OCI-LY7 (cell line): Measurements from ENCODE around the gene CETN3. TPM values are rescaled to one million over a fixed set of nuclear protein-coding genes. Genes with fewer than 3 reads are reported as not detected.
A peak's percentile ranks its signal among the peaks of the same experiment; 100 is the strongest.

Experiments used
- BruUV-seq: library from RNA; stranded (reverse); fragments of 400-500 nt; replicated peaks from 2 replicates; lab custom pipeline; 2021; lab: Mats Ljungman, UMichigan
- CTCF ChIA-PET: fragments of 300-600 bp; sonication (Branson Sonifier 250); formaldehyde crosslinking; loops from one replicate; lab custom pipeline; 2022; ENCODE audit warnings: antibody characterized with exemption; ENCODE audit not compliant: unreplicated experiment; lab: Charles Lee
- POLR2A ChIA-PET: fragments of 300-600 bp; sonication (Branson Sonifier 250); formaldehyde crosslinking; loops from one replicate; lab custom pipeline; 2022; ENCODE audit warnings: antibody characterized with exemption; lab: Charles Lee
- DNase-seq: peaks from one replicate; pipeline ENCODE4 v3.0.0-alpha.2; 2015; ENCODE audit warnings: low spot score
- H2AFZ ChIP-seq: fragments of 200-600 bp; sonication (generic), shearing (Covaris generic); 2 replicates; pipeline ENCODE4 v1.6.1; 2014; ENCODE audit warnings: mild to moderate bottlenecking, antibody characterized with exemption, low read length, moderate library complexity
- H3K27ac ChIP-seq: fragments of 200-600 bp; sonication (generic); 2 replicates; pipeline ENCODE4 v1.5.1; 2014; ENCODE audit warnings: mixed run types, low read depth, mild to moderate bottlenecking, moderate library complexity, low read length, inconsistent platforms; ENCODE audit not compliant: poor library complexity, severe bottlenecking
- H3K36me3 ChIP-seq: fragments of 200-600 bp; sonication (generic); 2 replicates; pipeline ENCODE4 v1.6.1; 2014; ENCODE audit warnings: mild to moderate bottlenecking, antibody characterized with exemption, low read length, moderate library complexity, mixed read lengths; ENCODE audit not compliant: insufficient read depth
- H3K4me1 ChIP-seq: fragments of 200-600 bp; sonication (generic); 2 replicates; pipeline ENCODE4 v1.5.1; 2014; ENCODE audit warnings: mild to moderate bottlenecking, low read length; ENCODE audit not compliant: insufficient read depth, poor library complexity, severe bottlenecking
- H3K4me2 ChIP-seq: fragments of 200-600 bp; sonication (generic); 2 replicates; pipeline ENCODE4 v1.6.1; 2014; ENCODE audit warnings: mild to moderate bottlenecking, low read length
- H3K4me3 ChIP-seq: fragments of 200-600 bp; sonication (generic); 2 replicates; pipeline ENCODE4 v1.5.1; 2014; ENCODE audit warnings: mild to moderate bottlenecking, low read depth, low read length; ENCODE audit not compliant: poor library complexity, severe bottlenecking
- H3K79me2 ChIP-seq: fragments of 200-600 bp; sonication (generic); 2 replicates; pipeline ENCODE4 v1.6.1; 2016; ENCODE audit warnings: low read depth, mild to moderate bottlenecking, low read length, moderate library complexity, mixed read lengths; ENCODE audit not compliant: insufficient read depth
- H3K9me2 ChIP-seq: fragments of 200-600 bp; sonication (generic); 2 replicates; pipeline ENCODE4 v1.6.1; 2016; ENCODE audit warnings: mild to moderate bottlenecking, low read length, mixed read lengths; ENCODE audit not compliant: insufficient read depth
- H3K9me3 ChIP-seq: fragments of 200-600 bp; sonication (generic); 2 replicates; pipeline ENCODE4 v1.6.1; 2014; ENCODE audit warnings: mild to moderate bottlenecking, mixed run types, low read length, mixed read lengths
- H4K20me1 ChIP-seq: fragments of 200-600 bp; sonication (generic); 2 replicates; pipeline ENCODE4 v1.6.1; 2014; ENCODE audit warnings: mild to moderate bottlenecking, antibody characterized with exemption, low read length, moderate library complexity, mixed read lengths; ENCODE audit not compliant: insufficient read depth
- CTCF ChIP-seq: fragments of 200-600 bp; sonication (generic); conservative IDR thresholded peaks from 2 replicates; pipeline ENCODE4 v1.5.1; 2014; ENCODE audit warnings: mild to moderate bottlenecking, antibody characterized with exemption, low read length, moderate library complexity, mixed read lengths
- EZH2phosphoT487 ChIP-seq: fragments of 200-600 bp; sonication (generic); IDR thresholded peaks from 2 replicates; pipeline ENCODE4 v1.6.1; 2018; ENCODE audit warnings: low read depth, borderline replicate concordance, mild to moderate bottlenecking, mixed run types, antibody characterized with exemption, low read length, moderate library complexity, mixed read lengths
- intact Hi-C: fragments of 100-400 bp; cut with micrococcal nuclease; formaldehyde crosslinking; loops from one replicate; pipeline ENCODE4 v1.10.0; 2022; ENCODE audit not compliant: unreplicated experiment
- total RNA-seq, 2 experiments: library from RNA; depleted of rRNA in 1 of 2; stranded (reverse); fragments of >200 nt in 1 of 2; shearing (Covaris generic) in 1 of 2; gene quantifications; 2 replicates each; pipeline ENCODE4 v1.2.3, GENCODE V29; 2014 to 2022

Gene CETN3
- total RNA-seq, 2 experiments from 2014 or later = 34.6 to 53.2 TPM

GRCh38 chr5:90418214-90418613 lies 8.7 kb upstream of the CETN3 start:
- Histone ChIP-seq H4K20me1 (no peaks in the 10 kb centered on the region), H3K4me2 (no peak overlapping the region), H3K27ac (no peak overlapping the region), H3K79me2 (no peaks in the 10 kb centered on the region), H3K9me3 (no peaks in the 10 kb centered on the region), H3K4me3 (no peak overlapping the region), H3K36me3 (no peaks in the 10 kb centered on the region), H3K4me1 (no peaks in the 10 kb centered on the region), H2AFZ (no peak overlapping the region), H3K9me2 (no peaks in the 10 kb centered on the region)
- no peak for DNase-seq
- TF ChIP-seq EZH2phosphoT487 = no peak
- no peak for TF ChIP-seq CTCF
- ChIA-PET CTCF (no interaction called here), POLR2A (no interaction called here)
- BruUV-seq = no TSS peak
- intact Hi-C loops = no loop called here

GRCh38 chr5:90410178-90410762 lies 714 bp upstream of the CETN3 start:
- peak overlapping the region; percentile 91 for H3K4me3 ChIP-seq
- peak overlapping the region; percentile 87 for H2AFZ ChIP-seq

More at GRCh38 chr5:90410178-90410762, 714 bp upstream of the CETN3 start:
- intact Hi-C loops = no loop called here
- no peaks in the 10 kb centered on the region for H3K9me2 ChIP-seq
- H3K27ac ChIP-seq = peak overlapping the region; percentile 70
- no peaks in the 10 kb centered on the region for H4K20me1 ChIP-seq
- H3K4me1 ChIP-seq = peaks cover 29% of the 10 kb centered on the region
- CTCF ChIA-PET = interaction anchor here (0.6 to 1.0 kb wide), 3 partner anchors 64 to 1521 kb away, joined by 3 to 5 read pairs (median 3); partner anchors contain the start of genes LYSMD3, MBLAC2 and POLR3G
- POLR2A ChIA-PET = interaction anchor here (0.7 to 2.8 kb wide), 24 partner anchors 10 to 1735 kb away, joined by 3 to 40 read pairs (median 4); partner anchors contain the start of genes LYSMD3, MBLAC2 and POLR3G
- peaks cover 20% of the 10 kb centered on the region for H3K36me3 ChIP-seq
- TF ChIP-seq CTCF = no peak
- no peak for TF ChIP-seq EZH2phosphoT487
- H3K79me2 ChIP-seq = peaks cover 36% of the 10 kb centered on the region; the same call in 1 of the 2 replicates
- peak; percentile 18 for DNase-seq
- peak overlapping the region; percentile 89 for H3K4me2 ChIP-seq
- no peaks in the 10 kb centered on the region for H3K9me3 ChIP-seq
- TSS peak; percentile 93 for BruUV-seq
